A549 (cell line): ENCODE measurements around the gene RPL13A. TPM values are rescaled to one million over a fixed set of nuclear protein-coding genes. Genes with fewer than 3 reads are reported as not detected.

Experiments used
- ATAC-seq, 2 experiments: fragments of 200-7000 bp in 1 of 2; fragments of >200 bp in 1 of 2; cut with Nextera tagmentation in 1 of 2; cut with Tn5 transposase in 1 of 2; 3 replicates each; pipeline versions ENCODE4 v1.8.0 to v1.9.1; 2018 to 2020; ENCODE audit warnings: mild to moderate bottlenecking in 1 of 2, moderate library complexity in 1 of 2
- CTCF ChIA-PET: fragments of 300-600 bp; sonication (Branson Sonifier 250); formaldehyde crosslinking; extraction: SDS; loops from one replicate; lab custom pipeline; 2021; ENCODE audit warnings: antibody characterized with exemption, inconsistent platforms; lab: Yijun Ruan, JAX
- POLR2A ChIA-PET: fragments of 350-600 bp; formaldehyde crosslinking; extraction: SDS; loops from one replicate; lab custom pipeline; 2021; ENCODE audit warnings: antibody characterized with exemption, inconsistent platforms; lab: Yijun Ruan, JAX
- DNase-seq, 2 experiments: peaks; one replicate each; pipeline versions ENCODE4 v3.0.0 to v3.0.0-alpha.2; 2011 to 2016; ENCODE audit warnings: low read depth in 1 of 2, low spot score in 1 of 2
- FAIRE-seq: peaks from 2 replicates; lab custom pipeline; 2011; peaks lifted over from hg19 to GRCh38; lab: Jason Lieb, UNC
- H3K27ac ChIP-seq, 2 experiments: fragments of >200 bp; sonication (Bioruptor Twin); formaldehyde crosslinking; 3 replicates each; pipeline ENCODE4 v1.5.1; 2016 to 2017
- H3K4me1 ChIP-seq: fragments of >200 bp; sonication (Bioruptor Twin); formaldehyde crosslinking; 3 replicates; pipeline ENCODE4 v1.6.1; 2016
- H3K4me2 ChIP-seq: fragments of >200 bp; sonication (Bioruptor Twin); formaldehyde crosslinking; 3 replicates; pipeline ENCODE4 v1.6.1; 2016
- H3K4me3 ChIP-seq: fragments of >200 bp; sonication (Bioruptor Twin); formaldehyde crosslinking; 3 replicates; pipeline ENCODE4 v1.5.1; 2016
- H3K9me3 ChIP-seq: fragments of >200 bp; sonication (Bioruptor Twin); formaldehyde crosslinking; 3 replicates; pipeline ENCODE4 v1.6.1; 2016
- BCL3 ChIP-seq: fragments of >200 bp; sonication (Bioruptor Twin); formaldehyde crosslinking; IDR thresholded peaks from 3 replicates; pipeline ENCODE4 v1.6.1; 2016
- CBX8 ChIP-seq: fragments of 200-600 bp; sonication (generic); IDR thresholded peaks from 2 replicates; pipeline ENCODE4 v1.6.1; 2016
- CHD4 ChIP-seq: fragments of 200-600 bp; sonication (generic); IDR thresholded peaks from 2 replicates; pipeline ENCODE4 v1.6.1; 2016; ENCODE audit warnings: antibody characterized with exemption, mild to moderate bottlenecking, borderline replicate concordance
- CTCF ChIP-seq: fragments of >200 bp; sonication (Bioruptor Twin); formaldehyde crosslinking; IDR thresholded peaks from 3 replicates; pipeline ENCODE4 v1.5.1; 2016
- EHF ChIP-seq: fragments of 250-450 bp; sonication (Bioruptor Pico); IDR thresholded peaks from 2 replicates; pipeline ENCODE4 v1.5.0; 2020; ENCODE audit warnings: mild to moderate bottlenecking
- ELK1 ChIP-seq: fragments of 150-350 bp; IDR thresholded peaks from 2 replicates; pipeline ENCODE4 v1.6.1; 2014; ENCODE audit warnings: low read depth, mild to moderate bottlenecking, low read length
- FOSL2 ChIP-seq, 2 experiments: fragments of 450-650 bp in 1 of 2; fragments of >200 bp in 1 of 2; sonication (Bioruptor Twin) in 1 of 2; formaldehyde crosslinking; IDR thresholded peaks; 2 replicates each; pipeline versions ENCODE4 v1.5.0 to v1.6.1; 2016 to 2020; ENCODE audit warnings: mild to moderate bottlenecking in 1 of 2, moderate library complexity in 1 of 2
- FOXS1 ChIP-seq: fragments of 250-450 bp; sonication (Bioruptor Pico); IDR thresholded peaks from 2 replicates; pipeline ENCODE4 v1.5.0; 2020; ENCODE audit warnings: mild to moderate bottlenecking, moderate library complexity
- HDAC2 ChIP-seq: fragments of 200-600 bp; sonication (generic); IDR thresholded peaks from 2 replicates; pipeline ENCODE4 v1.6.1; 2016
- HES2 ChIP-seq: fragments of >200 bp; sonication (Bioruptor Twin); formaldehyde crosslinking; IDR thresholded peaks from 2 replicates; pipeline ENCODE4 v1.6.1; 2016
- HMGXB4 ChIP-seq: fragments of 250-450 bp; sonication (Bioruptor Pico); IDR thresholded peaks from 2 replicates; pipeline ENCODE4 v1.5.0; 2021; ENCODE audit warnings: mild to moderate bottlenecking, moderate library complexity, borderline replicate concordance
- JUN ChIP-seq, 2 experiments: fragments of >200 bp; sonication (Bioruptor Twin); formaldehyde crosslinking; IDR thresholded peaks; 2 replicates in 1 of 2; 3 replicates in 1 of 2; pipeline ENCODE4 v1.6.1; 2016 to 2017
- KDM1A ChIP-seq: fragments of 200-600 bp; sonication (generic); IDR thresholded peaks from 2 replicates; pipeline ENCODE4 v1.6.1; 2016; ENCODE audit warnings: low read depth, mild to moderate bottlenecking
- KDM5A ChIP-seq: fragments of 200-600 bp; sonication (generic); IDR thresholded peaks from 2 replicates; pipeline ENCODE4 v1.6.1; 2016; ENCODE audit warnings: antibody characterized with exemption, mild to moderate bottlenecking
- MAFK ChIP-seq: fragments of 450-650 bp; IDR thresholded peaks from 2 replicates; pipeline ENCODE4 v1.6.1; 2014; ENCODE audit not compliant: partially characterized antibody
- MAX ChIP-seq: IDR thresholded peaks from 2 replicates; pipeline ENCODE4 v1.6.1; 2012
- MAZ ChIP-seq: fragments of 150-350 bp; IDR thresholded peaks from 2 replicates; pipeline ENCODE4 v1.6.1; 2014; ENCODE audit warnings: antibody characterized with exemption, low read depth, low read length, borderline replicate concordance
- MYC ChIP-seq: IDR thresholded peaks from 2 replicates; pipeline ENCODE4 v1.6.1; 2012; ENCODE audit warnings: mild to moderate bottlenecking, inconsistent platforms, low read length, improper control_type of control experiment, borderline replicate concordance
- NPAS2 ChIP-seq: fragments of 250-450 bp; sonication (Bioruptor Pico); IDR thresholded peaks from 2 replicates; pipeline ENCODE4 v1.8.0; 2022; ENCODE audit warnings: mild to moderate bottlenecking, moderate library complexity, borderline replicate concordance
- NR3C1 ChIP-seq: fragments of >200 bp; sonication (Bioruptor Twin); formaldehyde crosslinking; IDR thresholded peaks from 3 replicates; pipeline ENCODE4 v1.6.1; 2017
- PHF8 ChIP-seq: fragments of 200-600 bp; sonication (generic); IDR thresholded peaks from 2 replicates; pipeline ENCODE4 v1.6.1; 2016; ENCODE audit warnings: low read depth, mild to moderate bottlenecking, antibody characterized with exemption, moderate library complexity, borderline replicate concordance
- POLR2A ChIP-seq: IDR thresholded peaks from 2 replicates; pipeline ENCODE4 v1.6.1; 2012; ENCODE audit warnings: mild to moderate bottlenecking, low read length
- RCOR1 ChIP-seq: fragments of 150-350 bp; IDR thresholded peaks from 2 replicates; pipeline ENCODE4 v1.6.1; 2014; ENCODE audit warnings: antibody characterized with exemption, low read length, low read depth
- REST ChIP-seq: fragments of 200-600 bp; sonication (generic); IDR thresholded peaks from 2 replicates; pipeline ENCODE4 v1.6.1; 2016; ENCODE audit warnings: antibody characterized with exemption, mild to moderate bottlenecking, moderate library complexity
- RFX5 ChIP-seq: fragments of 450-650 bp; IDR thresholded peaks from 2 replicates; pipeline ENCODE4 v1.7.1; 2014; ENCODE audit warnings: antibody characterized with exemption, mild to moderate bottlenecking, moderate library complexity
- SREBF2 ChIP-seq: fragments of 450-650 bp; IDR thresholded peaks from 2 replicates; pipeline ENCODE4 v1.6.1; 2014; ENCODE audit warnings: mild to moderate bottlenecking, moderate library complexity
- TFCP2L1 ChIP-seq: fragments of 250-450 bp; sonication (Bioruptor Pico); IDR thresholded peaks from 2 replicates; pipeline ENCODE4 v1.5.0; 2021; ENCODE audit warnings: mild to moderate bottlenecking
- TP53 ChIP-seq: fragments of 250-450 bp; sonication (Bioruptor Pico); IDR thresholded peaks from 2 replicates; pipeline ENCODE4 v1.5.0; 2021; ENCODE audit warnings: mild to moderate bottlenecking, moderate library complexity
- ZC3H11A ChIP-seq: fragments of 450-650 bp; IDR thresholded peaks from 2 replicates; pipeline ENCODE4 v1.6.1; 2014; ENCODE audit warnings: antibody characterized with exemption, mild to moderate bottlenecking
- WGBS: methylation state at CpG from one replicate; pipeline ENCODE4 v1.1.6; 2017; ENCODE audit errors: missing lambda C conversion rate; 5-methylcytosine and 5-hydroxymethylcytosine counted together
- polyA plus RNA-seq, 4 experiments: library from polyadenylated mRNA; depleted of rRNA in 3 of 4; stranded (reverse); fragments of >200 nt; fragmentation: RNase III in 1 of 4; extraction: RNeasy Plus Mini Kit Qiagen cat#74134 plus additional on column Dnase treatment in 1 of 4; gene quantifications; 2 replicates in 3 of 4; 3 replicates in 1 of 4; pipeline ENCODE4 v1.2.3, GENCODE V29; 2011 to 2017

The RPL13A gene
- polyA plus RNA-seq, 2 of the 4 experiments (the other 2 are of a cell fraction): 3,595 to 5,410 TPM

- ChIA-PET POLR2A (interaction anchor here (0.7 to 1.4 kb wide), 3 partner anchors 38 to 47 kb away, joined by 3 to 6 read pairs (median 3); partner anchors contain the start of genes NOSIP and RPS11), CTCF (interaction anchor here (0.6 to 7.1 kb wide), 12 partner anchors 10 to 142 kb away, joined by 3 to 84 read pairs (median 4); partner anchors contain the start of gene PIH1D1)
- H3K4me1 ChIP-seq: peaks cover 7% of the 10 kb centered on the region; the same call in 1 of the 3 replicates
- DNase-seq (peak; percentile 79 to 85), ATAC-seq (peak; percentile 91 to 92), FAIRE-seq (no peak)
- 2% methylated on average over 56 of the region's 87 CpGs for WGBS
- peak overlapping the region; percentile 9 to 73; a peak in 3 of 6 replicates for H3K27ac ChIP-seq
- no peaks in the 10 kb centered on the region for H3K9me3 ChIP-seq
- H3K4me3 ChIP-seq: peak overlapping the region; percentile 58
- peak overlapping the region; percentile 96 for H3K4me2 ChIP-seq
- TF ChIP-seq CTCF: peak; percentile 49
- no peak for TF ChIP-seq KDM1A
- no peak for TF ChIP-seq BCL3
- no peak for TF ChIP-seq MAFK
- no peak for TF ChIP-seq RCOR1
- no peak for TF ChIP-seq PHF8
- no peak for TF ChIP-seq SREBF2
- no peak for TF ChIP-seq CHD4
- TF ChIP-seq HMGXB4 (CRISPR knock-in tag): no peak
- TF ChIP-seq REST: no peak
- TF ChIP-seq TFCP2L1 (CRISPR knock-in tag): no peak
- TF ChIP-seq HES2: no peak
- TF ChIP-seq FOXS1 (CRISPR knock-in tag): no peak
- peak; percentile 39; the same call in 1 of the 2 replicates for TF ChIP-seq MYC
- no peak; the same call in 1 of the 2 replicates for TF ChIP-seq POLR2A
- no peak; the same call in 1 of the 2 replicates for TF ChIP-seq MAZ
- TF ChIP-seq NR3C1: no peak
- TF ChIP-seq EHF (CRISPR knock-in tag): no peak
- no peak for TF ChIP-seq RFX5
- no peak for TF ChIP-seq JUN (IDR thresholded peaks at IDR 0.05)
- TF ChIP-seq CBX8: no peak
- no peak for TF ChIP-seq HDAC2
- TF ChIP-seq KDM5A: no peak
- TF ChIP-seq TP53: no peak
- peak; percentile 93 for TF ChIP-seq MAX
- TF ChIP-seq ZC3H11A: no peak
- TF ChIP-seq NPAS2: no peak
- no peak for TF ChIP-seq FOSL2 (IDR thresholded peaks at IDR 0.05)
- TF ChIP-seq FOSL2 (CRISPR knock-in tag; IDR thresholded peaks at IDR 0.05): no peak
- TF ChIP-seq ELK1: no peak
These were observed 46.4 kb downstream of the RPL13A start for GRCh38 chr19:49533551-49534488.
